GM08714 (cell line): ENCODE measurements around the gene LSMEM2.

Experiments
- H3K4me3 ChIP-seq: fragments of 200-500 bp; sonication (Bioruptor generic); 2 replicates; pipeline ENCODE4 v1.5.1; 2014; ENCODE audit warnings: mild to moderate bottlenecking, low read length, inconsistent platforms
- ZNF274 ChIP-seq: IDR thresholded peaks from 2 replicates; pipeline ENCODE4 v1.6.1; 2012; ENCODE audit warnings: mild to moderate bottlenecking, low read depth, low read length

The LSMEM2 gene

DNA sequence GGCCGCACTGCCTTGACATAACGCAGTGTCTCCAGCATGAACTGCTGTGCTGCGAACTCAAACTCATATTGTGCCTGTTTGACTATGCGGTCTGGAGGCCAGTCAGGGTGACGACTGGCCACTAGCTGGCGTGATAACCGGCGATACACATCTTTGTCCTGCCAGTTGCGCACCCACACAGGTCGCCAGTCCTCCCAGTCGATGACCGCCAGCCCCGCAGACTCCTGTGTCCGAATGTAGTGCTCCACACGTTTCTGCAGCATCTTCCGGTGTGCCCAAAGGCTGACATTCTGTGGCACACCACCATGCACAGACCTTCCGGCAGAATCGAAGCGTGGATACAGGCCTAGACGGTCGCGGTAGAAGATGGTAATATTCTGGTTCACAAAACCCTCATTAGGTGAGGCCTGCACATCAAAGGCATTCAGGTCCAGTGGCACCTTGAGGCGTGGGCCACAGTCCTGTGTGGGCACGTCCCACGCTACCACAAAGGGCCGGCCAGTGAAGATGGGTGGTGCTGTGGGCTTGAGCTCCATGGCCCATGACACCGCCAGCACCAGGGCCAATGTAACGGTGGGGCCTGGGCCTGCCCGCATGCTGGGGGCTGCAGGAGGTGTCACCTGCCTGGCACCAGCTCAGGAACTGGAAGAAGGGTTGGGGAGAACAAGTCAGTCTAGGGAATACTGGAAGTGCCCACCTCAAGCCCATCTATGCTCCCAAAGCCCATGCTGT, 41.2 kb downstream of the LSMEM2 start:
- no peak for TF ChIP-seq ZNF274
- H3K4me3 ChIP-seq: peak overlapping the region; percentile 91; the same call in 1 of the 2 replicates

DNA sequence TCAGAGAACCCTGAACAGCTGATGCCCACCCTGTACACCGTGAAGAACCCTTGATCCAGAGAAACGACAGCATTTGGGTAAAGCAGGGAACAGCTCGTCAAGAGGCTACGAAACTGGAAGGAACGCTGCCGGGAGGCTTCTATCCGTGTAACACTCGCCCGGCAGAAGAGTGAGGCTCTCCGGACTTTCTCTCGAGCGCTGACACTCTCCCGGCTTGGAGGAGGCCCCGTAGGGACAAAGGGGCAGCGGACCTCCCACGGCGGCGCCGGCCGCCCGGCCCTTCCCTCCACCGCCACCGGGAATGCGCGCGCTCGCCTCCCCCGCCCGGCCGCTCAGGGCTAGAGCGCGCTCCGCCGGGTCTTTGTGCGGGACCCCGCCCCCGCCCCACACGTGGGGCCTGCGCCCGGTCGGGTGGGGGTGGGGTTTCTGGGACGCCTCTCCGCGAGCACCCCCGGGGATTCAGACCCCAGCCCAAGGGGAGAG, 42.0 kb downstream of the LSMEM2 start:
- peak overlapping the region; percentile 91 for H3K4me3 ChIP-seq
- TF ChIP-seq ZNF274: no peak

DNA sequence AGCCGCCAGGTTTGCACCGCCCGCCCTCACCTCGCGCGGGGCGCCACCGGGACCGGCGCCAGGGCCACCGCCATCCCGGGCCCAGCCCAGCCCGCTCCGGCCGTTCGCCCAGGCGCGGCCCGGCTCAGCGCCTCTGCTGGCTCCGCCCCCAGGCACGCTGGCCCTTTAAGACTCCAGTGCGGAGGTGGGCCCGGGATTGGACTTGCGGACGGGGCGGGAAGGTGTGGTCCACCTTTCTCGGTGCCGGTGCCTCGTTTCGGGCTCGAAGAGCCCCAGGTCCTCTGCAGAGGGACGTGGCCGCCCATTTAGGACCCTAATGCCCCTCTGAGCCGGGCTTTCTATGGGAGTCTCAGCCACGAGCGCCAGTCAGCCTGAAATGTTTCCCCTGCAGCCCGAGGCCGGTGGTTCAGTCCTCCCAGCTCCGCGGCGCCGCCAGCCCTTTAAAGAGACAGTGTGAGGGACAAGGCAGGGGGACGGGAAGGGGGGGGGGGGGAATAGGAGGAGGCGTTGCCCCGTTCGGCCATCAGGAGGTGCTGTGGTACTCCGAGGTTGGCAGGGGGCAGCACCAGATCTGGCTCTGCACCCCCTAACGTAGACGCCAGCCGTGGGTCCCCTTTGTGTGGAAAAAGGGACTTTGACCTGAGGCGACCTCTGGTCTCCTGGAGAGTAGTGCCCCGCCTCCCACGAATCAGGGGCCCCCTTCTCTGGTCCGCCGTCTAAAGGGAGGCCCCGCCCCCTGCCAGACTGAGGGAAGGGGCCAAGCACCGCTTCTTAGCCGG, 42.6 kb downstream of the LSMEM2 start:
- TF ChIP-seq ZNF274: no peak
- H3K4me3 ChIP-seq: peak overlapping the region; percentile 91; the same call in 1 of the 2 replicates

DNA sequence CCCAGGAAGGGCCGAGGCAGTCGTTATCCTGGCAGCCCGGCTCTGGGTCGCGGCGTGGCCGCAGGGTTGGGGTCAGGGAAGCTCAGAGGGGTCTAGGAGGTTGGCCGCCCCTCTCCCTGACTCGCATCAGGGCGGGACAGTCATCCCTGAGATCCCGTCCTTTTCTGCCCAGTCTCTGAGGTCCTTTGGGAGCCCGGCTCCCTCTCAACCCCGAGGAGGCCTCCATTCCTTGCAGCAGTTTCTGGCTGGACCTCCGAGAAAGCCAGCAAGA, 43.2 kb downstream of the LSMEM2 start:
- H3K4me3 ChIP-seq: peak overlapping the region; percentile 15; the same call in 1 of the 2 replicates
- no peak for TF ChIP-seq ZNF274

DNA sequence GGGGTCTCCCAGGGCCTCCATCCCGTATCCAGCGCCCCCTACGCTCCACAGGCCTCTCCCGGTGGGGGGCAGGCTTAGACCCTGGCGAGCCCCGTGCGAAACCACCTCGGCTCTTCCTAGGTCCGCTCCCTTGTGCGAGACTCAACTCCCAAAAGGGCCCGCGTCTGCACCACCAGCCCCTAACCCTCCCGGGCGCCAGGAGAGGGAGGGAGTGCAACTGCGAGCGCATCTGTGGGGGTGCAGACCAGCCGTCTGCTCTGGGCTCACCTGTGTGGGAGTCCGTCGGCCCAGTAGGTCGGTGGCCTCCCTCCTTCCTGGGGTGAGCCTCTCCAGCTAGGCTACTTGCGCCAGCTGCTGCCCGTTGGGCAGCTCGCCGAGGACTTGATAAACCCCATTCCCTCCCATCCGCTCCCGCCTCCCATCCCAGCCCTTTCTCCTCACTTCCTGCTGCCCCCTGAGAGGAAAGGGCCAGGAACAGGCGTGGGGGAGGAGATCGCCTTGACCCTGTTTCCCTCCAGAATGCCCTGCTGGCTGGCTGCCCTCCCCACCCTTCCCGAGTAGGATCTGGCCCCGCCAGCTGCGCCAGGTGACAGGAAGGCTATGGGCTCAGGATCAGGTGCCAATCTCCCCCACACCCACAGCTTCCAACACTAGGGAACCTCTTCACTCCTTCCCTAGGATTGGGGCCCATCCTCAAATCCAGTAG, 43.7 kb downstream of the LSMEM2 start, which contains the start of gene HYAL2:
HYAL2 (minus strand) TSS at position 360 of the 706 bp plus-strand sequence. CDS start 2,256 bp downstream, outside the sequence.
- TF ChIP-seq ZNF274: no peak
- H3K4me3 ChIP-seq: peak within 1 kb of the TSS; percentile 91; the same call in 1 of the 2 replicates

DNA sequence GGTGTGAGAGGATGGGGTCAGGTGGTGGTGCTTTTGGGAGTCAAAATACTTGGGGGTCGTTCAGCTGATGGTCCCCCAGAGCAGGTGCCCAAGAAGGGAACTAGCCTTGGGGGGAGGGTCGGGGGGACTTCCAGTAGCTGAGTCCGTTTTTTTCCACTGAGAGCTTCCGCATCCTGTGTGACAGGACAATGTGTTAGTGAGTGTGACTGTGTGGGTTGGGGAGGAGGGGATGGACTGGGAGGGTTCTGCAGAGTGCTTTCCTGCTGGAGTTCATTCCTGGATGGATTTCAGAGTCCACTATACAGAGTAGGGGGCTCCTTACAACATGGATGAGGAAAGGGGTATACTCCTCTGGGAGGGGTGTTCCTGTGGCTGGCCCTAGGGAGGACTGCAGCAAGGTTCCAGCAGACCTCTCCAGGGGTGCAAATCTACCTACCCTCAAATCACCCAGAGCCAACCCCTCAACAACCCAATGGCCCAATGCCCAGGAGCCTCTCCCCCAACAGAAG, 44.3 kb downstream of the LSMEM2 start:
- H3K4me3 ChIP-seq: no peak overlapping the region
- TF ChIP-seq ZNF274: no peak

DNA sequence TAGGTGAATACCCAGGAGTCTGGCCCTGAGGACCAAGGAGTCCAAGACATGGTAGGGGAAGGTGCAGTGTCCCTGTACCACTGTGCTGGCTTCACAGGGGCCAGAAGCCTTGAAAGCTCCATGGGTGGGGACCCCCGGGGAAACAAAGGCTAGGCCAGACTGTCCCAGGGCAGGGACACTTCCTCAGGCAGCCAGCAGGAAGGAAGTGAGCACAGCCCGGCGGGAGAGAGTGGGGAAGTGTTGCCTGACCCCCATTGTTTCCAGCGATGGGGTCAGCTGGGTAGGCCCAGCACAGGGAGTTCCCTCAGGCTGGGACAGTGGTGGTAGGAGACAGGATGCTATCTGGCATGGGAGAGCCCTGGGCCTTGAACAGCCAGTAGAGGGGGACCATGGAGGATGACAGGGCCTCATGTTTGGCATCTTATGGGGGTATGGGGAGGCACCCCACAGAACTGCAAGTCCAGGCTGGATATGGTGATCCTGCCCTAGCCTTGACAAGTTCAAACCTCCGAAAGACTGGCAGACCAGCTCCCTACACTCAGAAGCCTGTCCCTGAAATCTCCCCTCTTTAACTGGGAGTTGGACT, 44.8 kb downstream of the LSMEM2 start:
- H3K4me3 ChIP-seq: no peak overlapping the region
- TF ChIP-seq ZNF274: no peak

DNA sequence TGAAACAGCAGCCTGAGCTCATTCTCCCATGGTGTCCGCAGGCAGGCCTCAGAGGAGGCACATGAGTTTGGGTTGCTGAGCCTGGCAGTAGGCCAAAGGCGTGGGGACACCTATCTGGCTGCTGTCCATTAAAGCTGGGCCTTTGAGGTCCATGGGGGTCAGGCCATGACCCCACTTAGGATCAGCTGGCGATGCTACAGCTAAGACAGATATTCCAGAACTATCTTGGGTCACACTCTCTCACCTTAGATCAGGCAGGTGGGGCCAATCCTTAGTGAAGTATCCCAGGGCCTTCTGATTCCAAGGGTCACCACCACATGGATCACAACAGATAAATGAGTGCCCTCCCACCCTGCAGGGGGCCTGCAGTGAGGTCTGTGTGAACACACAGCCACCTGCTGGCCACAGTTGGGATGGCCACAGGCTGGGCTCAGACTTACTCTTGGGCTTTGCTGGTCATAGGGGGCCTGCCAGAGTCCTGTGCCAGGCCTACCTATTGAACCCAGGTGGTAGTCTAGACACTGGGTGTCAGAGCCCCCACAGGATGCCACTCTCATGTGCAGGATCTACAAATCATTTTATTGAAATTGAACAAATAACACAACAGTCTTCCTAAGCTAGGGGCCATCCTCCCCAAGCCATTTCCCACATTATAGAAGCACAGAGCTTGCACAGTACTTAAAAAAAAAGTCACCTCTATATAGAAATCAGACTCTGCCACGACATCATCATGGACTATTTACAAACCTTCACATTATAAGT, 45.6 kb downstream of the LSMEM2 start:
- no peak overlapping the region for H3K4me3 ChIP-seq
- no peak for TF ChIP-seq ZNF274

DNA sequence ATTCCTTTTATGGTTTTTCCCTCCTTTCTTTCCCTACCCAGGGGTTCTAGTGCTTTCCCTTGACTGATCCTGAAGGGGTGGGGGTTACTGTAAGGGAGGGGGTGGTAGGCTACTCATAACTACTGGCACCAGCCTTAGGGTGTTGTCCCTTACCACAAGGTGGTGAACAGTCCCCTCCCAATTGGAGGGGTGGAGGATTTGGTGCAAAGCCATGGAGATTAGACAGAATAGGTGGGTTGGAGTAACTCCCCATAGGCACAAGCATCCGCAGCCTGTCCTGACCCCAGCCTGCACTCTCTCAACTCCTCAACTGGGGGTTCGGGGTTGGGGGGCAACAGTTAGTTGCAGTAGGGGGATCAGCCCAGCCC, 46.2 kb downstream of the LSMEM2 start:
- no peak for TF ChIP-seq ZNF274
- no peak overlapping the region for H3K4me3 ChIP-seq

DNA sequence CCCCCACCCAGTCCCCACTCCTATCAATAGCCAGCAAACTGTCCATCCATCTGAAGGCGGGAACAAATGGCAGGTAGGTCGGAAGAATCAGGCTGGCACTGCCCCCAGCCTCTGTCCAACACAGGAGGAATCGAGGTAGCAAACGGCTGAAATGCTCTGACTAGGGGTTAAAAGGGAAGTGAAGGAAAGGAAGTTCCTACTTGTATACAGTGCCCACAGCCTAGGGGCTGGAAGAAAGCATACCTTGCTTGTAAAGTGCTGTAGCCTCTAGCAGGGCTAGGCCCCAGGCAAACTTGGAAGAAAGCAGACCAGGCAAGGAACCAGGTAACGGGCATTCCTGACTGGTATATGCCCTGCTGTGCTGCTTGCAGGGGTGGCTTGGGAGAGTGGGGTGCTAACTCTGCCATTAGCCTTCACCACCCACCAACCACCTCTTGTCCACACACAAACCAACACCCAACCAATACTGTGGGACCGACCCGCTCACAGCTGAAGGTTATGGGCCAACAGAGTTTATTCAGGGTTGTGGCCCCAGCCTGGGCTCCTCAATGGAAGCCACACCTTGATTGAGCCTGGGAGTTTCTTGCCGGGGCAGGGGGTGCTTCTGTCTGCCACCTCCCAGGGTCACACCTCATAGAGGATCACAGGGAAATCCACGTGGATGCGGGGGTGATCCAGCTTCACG, 46.8 kb downstream of the LSMEM2 start:
- TF ChIP-seq ZNF274: no peak

DNA sequence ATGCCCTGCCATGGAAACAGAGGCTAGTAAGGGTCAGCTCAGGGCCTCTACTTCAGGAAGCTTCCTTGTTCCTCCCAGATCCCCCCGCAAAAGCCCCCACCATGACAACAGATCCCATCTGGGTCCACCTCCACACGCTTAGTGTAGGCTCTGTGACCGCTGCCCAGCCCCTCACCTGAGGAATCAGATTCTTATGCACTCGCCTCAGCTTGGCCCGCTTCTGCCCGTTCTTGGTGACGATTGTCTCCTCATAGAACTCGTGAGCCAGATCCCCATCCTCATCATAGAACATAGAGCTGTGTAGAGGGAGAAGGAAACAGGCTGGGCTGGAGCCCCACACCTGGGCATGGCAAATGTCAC, 47.3 kb downstream of the LSMEM2 start:
- H3K4me3 ChIP-seq: no peak overlapping the region
- no peak for TF ChIP-seq ZNF274

More for the DNA sequence above, 46.8 kb downstream of the LSMEM2 start:
- no peak overlapping the region for H3K4me3 ChIP-seq

DNA sequence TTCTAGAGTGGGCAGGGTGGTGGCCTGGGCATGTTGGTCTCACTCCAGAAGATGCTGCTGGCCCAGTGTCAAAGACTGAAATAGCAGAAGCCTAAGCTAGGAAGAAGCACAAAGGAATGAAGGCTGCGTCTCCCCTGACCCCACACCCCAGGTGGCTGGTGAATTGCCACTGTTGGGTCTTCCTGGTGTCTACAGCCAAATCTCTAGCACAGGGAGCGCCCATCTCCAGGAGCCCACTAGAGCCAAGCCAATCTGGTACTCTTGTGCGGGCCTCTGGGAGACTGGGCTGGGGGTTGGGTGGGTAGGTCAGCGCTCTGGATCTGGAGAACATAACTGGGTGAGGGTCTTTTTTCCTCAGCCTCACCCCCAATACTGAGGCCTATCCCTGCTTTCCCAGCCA, 48.2 kb downstream of the LSMEM2 start:
- H3K4me3 ChIP-seq: peak overlapping the region; percentile 94
- TF ChIP-seq ZNF274: no peak
